Measurements from ENCODE around the gene SHB. TPM values are rescaled to one million over a fixed set of nuclear protein-coding genes. Genes with fewer than 3 reads are reported as not detected.

The SHB gene
- total RNA-seq, 1 donor from 2014 or later = 33.4 TPM

DNA sequence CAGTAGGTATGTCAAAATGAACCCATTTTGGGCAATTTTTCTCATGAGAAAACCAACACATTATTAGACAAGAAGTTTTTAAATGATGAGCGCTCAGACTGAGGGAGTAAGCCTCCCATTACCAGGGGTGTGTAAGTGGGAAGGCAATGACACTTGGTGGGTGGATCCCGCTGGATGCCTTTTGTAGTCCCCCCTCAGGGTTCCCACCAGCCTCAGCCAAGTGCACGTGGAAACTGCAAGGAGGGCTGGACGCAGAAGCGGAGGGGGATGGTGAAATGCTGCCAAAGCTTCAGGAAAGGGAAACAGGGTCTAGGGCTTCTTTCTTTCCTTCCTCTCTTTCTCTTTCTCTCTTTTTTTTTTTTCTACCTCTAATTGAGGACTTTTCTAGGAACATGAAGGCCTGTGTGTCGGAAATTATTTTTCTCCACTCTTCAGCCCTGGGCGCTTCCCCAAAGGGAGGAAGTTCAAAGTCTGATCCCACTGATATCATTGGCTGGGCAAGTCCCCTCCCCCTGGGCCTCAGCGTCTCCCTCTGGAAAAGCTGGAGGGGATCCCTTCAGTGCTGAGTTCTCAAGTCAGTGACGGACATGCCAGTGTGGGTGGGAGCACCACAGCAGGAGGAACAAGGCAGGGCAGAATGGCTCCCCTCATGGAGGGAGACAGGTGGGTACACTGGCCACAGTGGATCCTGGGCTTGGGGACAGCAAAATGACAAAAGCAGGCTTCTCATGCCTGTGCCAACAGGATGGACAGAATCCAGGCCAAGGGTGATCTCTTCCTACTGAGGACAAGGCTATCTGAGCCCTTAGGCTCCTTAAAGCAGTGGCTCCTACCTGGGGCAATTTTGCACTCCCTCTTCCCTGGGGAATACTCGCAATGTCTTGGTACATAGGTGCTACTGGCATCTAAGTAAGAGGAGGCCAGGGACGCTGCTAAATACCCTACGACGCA, 141.2 kb downstream of the SHB start:
- DNase-seq = no peak

DNA sequence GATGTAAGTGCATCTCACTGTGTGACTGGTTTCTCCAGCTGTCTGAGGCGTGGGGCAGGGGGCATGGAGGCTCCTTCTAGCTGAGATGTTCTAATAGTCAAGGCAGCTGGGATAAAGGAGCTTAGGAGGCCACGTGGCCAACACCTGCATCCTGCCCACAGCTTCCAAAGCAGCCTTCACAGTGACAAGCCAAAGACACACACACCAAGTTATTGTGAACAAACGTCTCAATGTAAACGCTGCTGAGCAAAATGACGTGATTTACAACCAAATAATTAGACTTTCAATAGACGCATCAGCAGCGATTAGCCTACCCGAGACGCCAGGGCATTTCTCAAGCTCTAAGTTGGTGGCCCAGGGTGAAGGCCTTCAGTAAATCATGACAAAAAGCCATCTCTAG, 141.9 kb downstream of the SHB start:
- DNase-seq = peak; percentile 43

DNA sequence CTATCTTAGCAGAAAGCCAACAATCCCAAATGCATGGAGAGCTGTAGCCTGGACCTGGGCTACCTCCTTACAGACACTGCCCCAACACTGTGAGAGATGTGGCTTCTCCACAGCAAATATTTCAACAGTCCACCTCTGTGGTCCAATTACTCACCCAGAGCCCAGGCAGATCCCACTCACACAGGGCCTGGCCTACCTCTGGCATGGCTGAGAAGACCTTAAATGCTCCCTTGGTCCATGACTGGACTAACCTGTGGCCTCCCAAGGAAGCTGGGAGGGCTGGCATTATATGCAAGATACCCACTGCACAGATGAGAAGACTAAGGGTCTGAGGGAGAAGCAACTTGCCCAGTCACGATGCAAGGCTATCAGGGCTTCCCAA, 142.3 kb downstream of the SHB start:
- no peak for DNase-seq

DNA sequence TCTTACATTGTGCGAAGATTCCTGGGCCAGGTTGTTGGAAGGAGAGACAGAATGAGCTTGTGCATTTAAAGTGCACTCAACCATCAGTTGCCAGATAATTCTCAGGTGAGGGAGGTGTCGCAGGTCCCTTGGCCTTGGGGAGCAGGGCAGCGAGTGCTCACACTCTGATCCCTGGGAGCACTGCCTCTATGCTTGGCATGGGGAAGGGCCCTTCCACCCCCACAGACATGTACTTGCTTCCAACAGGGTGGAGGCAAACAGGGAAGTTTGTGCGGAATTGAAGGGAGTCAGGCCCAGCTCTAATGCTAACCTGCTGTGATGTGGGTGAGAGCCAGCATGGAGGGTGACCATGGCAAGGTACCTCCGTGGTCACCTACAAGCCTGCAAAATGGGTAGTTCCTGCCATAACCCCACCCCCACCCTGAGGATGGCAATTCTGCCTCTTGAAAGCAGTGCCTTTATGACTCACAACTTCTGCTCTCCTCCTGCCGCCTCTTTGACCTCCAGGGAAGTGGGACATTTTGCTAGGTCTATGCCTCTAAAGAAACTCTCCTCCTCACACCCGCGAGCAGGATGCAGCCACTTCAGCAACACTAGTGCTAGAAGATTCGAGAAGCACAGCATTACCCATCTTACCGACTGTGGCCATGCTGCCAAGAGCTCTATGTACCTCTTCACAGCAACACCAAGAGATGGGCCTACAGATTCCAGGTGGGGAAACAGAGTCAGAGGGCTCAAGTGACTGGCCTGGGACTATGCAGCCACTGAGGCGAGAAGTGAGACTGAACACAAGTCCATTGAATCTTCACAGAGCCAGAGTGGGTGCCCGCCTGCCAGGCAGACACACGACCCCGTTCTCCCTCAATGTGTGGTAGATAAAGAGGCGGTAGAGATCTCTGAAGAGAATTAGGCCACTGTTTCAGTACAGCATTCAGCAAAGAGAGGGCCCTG, 143.0 kb downstream of the SHB start:
- DNase-seq = peak; percentile 52

DNA sequence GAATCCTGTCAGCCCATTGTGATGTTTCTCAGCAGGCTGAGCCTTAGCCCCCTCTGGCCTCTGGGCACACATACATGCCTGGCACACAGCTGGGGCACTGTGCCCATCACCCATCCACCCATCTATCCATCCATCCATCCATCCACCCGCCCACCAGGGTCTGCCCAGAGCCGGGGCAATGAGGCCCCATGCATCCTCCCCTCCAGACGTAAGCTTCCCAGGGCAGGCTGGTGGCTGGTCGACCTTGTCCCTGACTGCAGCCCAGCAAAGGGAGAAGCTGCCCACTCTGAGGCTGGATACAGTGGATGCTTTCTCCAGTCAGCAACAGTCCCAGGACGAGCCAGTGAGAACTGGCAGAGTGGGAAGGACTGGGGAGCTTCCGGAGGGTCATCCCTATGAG, 144.0 kb downstream of the SHB start:
- DNase-seq = no peak

DNA sequence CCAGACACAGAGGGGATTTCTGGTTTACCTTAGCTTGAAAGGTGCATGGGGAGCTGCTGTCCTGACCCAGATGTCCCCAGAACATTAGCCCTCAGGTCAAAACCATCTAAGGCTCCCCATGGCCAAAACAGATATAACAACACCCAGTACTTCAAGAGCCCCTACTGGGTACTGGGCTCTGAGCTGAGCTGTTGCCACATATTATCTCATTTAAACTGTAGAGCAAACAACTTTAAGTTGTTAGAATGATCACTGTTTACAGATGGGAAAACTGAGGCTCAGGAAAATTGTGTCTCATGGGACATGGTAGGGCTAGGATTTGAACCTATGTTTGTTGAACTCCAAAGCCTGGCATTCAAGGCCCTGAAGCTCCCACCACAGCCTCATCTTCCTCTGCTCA, 144.5 kb downstream of the SHB start:
- DNase-seq = no peak

DNA sequence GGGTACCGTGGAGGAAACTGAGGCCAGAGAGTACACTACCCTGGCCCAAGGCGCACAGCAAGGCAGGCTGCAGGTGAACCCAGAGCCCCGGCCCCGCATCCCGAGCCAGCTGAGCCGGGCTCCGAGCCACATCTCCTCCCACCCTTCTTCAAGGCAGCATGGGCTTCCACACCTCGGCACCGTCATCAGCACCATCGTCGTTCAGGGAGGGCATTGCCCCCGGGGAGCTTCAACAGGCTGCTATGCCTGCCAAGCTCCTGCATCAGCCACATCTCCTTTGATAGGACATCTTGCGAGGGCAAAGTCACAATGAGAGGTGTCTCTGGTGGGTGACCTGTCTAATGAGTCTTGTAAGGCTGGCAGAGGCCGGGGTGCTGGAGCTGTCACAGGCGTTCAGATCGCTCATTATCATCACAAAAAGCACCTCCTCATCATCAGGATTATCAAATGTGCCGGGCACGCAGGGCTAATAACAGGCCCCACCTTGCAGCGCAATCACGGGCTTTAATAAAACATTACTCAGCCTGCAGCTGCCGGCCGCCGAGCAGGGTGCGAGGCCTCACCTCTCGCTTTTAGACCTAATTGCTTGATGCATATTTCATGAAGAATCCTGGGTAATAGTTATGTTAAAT, 145.1 kb downstream of the SHB start:
- no peak for DNase-seq

DNA sequence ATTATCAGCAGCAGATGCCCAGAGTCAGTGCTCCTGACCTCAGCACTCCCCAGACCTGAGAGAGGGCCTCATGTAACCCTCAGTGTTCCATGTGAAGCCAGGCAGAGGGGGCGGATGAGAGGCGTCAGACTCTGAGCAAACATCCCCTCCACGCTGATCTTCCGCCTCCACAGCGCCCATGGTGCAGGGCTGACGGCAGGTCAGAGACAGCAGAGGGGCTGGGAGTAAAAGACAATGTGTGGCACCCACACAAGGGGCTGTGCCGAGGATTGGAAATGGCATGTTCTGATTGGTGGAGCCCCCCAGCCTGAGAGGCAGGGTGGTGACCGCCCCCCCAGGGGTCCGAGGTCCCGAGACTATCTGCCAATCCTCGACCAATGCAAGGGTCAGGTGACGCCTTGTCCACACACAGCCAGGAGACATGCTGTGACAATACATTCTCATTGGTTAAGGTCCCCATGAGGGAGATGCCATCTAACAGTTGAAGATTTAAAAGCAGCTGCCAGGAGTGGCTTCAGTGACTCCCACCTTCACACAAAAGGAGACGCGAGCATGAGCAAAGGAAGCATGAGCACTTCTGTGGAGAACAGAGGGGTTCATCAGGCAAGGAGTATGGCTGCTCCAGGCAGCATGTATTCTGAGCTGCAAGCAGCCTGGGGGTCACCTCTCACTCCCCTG, 145.8 kb downstream of the SHB start:
- DNase-seq = no peak

DNA sequence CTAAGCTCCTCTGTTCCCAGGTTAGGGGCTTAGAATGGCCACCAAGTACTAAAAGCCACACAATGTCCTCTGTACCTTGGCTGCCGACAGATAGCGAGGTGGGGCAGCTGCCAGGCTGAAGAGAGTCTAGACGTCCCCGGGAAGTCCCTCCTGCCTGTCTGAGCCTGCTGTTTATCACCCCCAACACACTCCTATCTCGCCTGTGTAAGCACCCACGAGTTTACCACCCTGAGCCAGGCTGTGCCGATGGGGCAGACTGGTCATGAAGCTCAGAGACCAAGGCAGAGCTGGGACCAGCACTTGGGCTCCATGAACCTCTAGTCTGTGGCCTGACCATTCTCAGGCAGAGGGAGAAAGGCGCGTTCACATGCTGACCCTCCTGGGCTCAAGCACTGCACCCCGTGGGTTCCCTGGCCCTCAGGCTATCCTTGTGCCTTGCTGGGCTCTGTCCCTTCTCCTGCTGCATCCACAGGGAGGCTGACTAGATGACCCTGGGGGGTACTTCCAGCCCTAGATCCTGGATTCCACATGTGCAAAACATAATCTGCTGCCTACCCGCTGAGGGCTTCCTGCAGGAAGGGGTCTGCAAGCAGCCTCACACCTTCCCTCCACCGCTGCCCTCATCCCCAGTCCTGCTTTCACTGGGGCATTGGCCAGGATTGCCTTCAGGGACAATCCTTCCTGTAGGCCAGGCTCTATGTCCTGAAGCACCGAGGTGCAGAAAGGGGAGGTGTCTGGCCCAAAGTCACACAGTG, 146.5 kb downstream of the SHB start:
- no peak for DNase-seq

DNA sequence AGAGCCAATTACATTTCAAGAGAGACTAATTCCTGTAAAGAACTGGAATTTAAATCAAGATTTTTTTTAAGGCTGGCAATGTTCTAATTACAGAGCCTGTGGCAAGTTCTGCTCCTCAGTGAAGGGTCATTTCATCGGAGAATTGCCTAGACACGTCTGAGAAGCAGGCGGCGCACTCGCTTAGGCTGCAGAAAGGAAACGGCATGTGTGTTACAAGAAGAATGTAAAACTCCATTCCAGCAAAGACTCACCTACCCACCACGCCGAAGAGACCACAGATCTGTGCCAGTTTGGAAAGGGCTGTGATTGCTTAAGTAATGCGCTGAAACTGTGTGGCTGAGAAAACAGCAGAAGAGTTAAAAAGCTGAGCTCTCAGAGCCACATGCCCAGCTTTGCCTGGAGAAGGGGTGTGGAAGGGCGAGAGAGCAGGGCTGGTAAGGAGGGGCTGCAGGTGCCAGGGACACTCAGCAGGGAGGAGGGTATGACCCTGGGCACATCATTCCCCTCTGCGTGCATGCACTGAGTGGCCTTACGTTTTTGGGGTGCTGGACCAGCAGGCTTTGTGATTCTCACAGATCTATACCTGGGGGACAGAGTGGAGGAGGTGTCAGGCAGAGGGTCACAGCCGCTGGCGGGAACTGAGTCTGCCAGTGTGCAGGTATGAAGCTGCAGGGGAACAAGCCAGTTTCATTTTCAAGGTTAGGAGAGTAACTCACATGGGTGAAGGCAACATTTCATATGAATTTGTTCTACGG, 147.3 kb downstream of the SHB start:
- no peak for DNase-seq

DNA sequence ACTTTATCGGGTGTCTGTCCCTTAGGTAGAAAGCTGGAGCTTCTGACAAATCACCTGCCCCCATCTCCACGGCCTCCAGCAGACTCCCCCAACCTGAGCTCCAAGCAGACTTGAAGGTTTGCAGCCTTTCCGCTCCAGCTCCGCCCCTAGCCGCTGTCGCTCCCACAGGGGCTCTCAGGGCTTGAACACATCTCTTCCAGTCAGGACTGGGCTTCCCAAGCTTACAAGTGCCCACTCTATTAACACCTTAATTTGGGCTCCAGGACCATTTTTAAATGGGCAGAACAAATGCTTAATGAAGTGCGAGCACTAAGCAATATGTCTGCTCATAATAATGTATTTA, 147.9 kb downstream of the SHB start:
- DNase-seq = no peak

DNA sequence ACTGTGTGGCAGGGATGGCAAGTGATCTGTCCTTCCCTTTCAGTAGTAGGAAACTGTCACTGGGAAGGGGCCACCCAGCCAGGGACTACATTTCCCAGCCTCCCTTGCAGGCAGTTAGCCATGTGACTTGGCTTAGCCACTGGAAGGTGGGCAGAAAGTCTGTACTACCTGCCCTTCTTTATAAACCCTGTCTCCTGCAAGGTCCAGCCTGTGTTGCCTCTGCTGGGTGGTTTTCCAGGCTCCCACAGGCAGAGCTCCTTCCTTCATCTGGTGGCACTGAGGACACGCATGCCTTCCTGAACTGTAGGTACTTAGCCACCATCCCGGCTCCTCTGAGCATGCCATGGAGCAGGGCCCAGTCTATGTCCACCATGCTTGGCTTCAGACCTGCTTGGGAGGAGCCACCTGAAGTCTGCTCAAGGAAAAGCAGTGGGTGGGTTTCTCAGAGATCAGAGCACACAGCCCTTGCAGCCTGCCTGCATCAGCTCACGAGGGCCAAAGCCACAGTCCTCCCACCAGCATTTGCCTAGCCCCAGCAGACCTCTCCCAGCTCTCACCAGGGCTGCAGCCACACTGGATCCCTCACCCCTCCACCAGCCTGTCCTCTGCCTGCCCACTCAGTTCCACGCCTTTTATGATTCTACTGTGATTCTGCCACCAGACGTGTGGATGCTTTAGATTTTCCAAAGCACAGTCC, 148.4 kb downstream of the SHB start:
- no peak for DNase-seq

DNA sequence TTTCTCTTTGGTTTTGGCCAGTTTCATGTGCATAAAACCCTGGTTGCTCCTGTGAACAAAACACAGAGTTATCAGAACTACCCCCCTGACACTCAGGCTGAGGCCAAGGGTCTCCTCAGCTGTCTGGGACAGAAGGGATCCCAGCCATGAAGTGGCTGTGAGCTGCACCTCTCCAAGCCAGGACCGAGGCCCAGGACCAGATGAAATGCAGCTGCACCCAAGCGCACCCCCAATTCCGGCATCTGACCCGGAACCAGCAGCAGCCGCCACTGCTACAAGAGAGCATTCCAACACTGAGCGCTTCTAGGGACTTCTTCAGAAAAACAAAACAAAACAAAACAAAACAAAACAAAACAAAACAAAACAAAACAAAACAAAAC, 149.1 kb downstream of the SHB start:
- no peak for DNase-seq

DNA sequence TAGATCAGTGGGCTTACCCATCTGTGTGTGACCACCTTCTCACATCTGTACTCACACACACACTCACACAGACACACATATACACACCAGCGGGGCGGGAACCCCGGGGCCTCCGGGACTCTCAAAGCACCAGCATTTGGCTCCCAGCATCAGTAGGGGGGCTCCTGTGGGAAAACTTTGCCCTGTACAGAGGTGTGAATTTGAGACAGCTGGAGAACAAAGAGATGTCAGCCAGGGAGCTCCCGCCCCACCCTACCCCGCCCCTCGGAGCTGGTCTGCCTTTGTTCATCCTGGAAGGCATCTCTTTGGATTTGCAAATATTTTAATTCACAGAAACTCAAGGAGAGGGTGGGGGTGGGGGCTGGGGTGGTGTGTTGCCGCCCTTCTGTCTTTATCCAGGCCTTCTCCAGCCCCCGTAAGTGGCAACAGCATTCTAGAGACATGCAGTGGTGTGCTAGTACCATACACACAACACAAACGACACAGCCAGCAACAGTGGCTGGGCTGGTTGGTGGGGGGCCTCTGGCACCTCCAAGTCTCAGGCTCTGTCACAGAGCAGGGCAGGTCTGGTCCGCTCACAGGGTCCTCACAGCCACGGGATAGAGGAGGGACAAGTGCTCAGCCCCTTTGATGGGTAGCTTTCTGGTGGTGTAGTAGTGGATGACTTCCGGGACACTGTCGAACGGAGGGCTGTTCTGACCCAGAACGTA, 149.6 kb downstream of the SHB start:
- DNase-seq = no peak

DNA sequence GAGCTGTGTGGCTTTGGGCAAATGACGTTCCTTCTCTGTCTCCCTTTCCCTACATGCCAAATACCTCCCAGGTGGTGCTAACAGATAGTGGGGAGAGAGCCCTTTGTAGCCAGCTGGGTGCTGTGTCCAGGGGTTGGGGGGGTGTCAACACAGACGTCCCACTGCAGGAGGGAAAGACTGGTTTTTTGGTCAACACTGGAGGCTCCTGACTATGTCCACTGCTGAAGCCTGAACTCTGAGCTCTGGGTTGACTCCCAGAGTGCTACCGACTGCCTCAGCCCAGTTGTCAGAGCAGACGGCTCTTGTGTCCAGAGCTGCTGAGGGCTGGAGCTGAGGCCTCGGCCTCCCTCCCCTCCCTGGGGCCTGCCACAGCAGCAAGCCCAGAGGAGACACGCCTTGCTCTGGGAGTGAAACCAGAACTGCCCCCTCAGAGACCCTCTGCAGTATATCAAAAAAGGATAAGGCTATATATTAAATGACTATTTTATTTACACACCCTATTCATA, 150.3 kb downstream of the SHB start:
- no peak for DNase-seq

DNA sequence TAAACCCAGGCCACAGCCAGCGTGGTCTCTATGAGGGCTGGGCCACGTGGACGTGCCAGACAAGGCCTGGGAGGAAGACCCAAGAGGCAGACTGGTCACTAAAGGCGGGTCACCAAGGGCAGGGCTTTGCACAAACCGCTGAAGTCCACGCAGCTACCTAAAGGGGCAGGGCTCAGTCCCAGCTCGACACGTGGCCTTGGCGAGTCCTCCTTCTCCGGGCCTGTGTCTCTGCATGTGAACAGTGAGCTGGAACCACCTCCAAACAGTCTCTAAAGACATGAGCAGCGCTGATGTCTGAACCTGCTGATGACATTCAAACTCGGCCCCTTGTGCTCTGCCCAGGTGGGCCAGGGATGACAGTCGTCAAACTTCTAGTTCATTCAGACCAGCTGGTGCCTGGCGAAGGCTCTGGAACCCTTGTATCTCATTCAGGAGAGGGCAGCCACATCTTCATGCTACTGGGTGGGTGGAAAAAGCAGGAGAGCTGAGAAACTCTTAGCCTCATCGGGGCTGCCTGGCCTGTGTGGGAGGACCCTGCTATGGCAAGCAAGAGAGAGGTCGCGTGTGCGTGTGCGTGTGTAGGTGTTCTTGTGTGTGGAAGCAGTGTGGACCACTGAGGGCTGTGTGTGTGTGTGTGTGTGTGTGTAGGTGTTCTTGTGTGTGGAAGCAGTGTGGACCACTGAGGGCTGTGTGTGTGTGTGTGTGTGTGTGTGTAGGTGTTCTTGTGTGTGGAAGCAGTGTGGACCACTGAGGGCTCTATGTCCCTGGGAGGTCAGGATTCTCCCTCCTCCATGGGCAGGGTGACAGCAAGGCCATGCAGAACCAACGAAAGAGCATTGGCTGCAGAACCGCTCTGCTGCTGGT, 151.0 kb downstream of the SHB start:
- peak; percentile 45 for DNase-seq

DNA sequence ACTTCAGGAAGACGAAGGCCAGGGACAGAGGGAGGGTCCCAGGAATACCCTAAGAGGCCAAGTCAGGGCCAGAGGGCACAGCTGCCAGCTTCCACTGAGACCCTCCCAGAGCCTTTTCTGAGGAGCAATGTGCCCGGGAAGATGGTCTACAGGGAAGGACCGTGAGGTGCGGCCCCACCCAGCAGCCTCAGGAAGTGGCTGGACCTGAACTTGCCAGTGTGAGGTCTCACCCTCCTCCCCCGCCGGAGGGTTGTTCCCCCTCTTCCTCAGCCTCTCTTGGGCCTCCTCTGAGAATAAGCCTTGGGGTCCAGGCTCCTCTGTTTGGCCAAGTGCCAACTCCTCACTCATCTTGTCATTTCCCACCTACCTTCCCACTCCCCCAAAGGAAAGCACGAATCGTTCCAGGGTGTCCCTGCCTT, 151.7 kb downstream of the SHB start:
- no peak for DNase-seq

Measured in dermis blood vessel endothelial cell (primary cell).